HG02759 (cell line): ENCODE data around the gene PLXNA4.

Experiments
- ATAC-seq: cut with Tn5 transposase; IDR thresholded peaks from one replicate; pipeline ENCODE4 v1.9.1; 2021; ENCODE audit warnings: mild to moderate bottlenecking, moderate library complexity; ENCODE audit not compliant: unreplicated experiment

The PLXNA4 gene

DNA sequence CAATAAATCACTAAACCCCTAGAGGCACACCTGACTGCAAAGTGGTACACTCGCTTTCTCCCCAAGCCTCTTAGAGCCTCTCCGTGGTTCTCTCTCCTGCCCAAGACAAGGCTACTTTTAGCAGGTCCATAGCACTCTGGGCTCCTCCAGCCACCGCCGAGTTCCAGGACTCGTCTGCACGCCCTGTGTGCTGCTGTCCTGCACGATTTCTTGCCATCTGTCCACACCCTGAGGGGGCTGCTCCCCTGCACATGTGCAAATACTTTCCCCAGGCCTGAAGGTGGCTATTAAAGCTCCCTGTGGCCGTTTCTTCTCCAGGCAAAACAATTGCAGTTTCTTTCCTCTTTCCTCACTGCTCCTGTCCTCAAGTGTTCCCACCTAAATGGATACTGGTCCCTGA, 414.3 kb downstream of the PLXNA4 start:
- ATAC-seq, result no peak

DNA sequence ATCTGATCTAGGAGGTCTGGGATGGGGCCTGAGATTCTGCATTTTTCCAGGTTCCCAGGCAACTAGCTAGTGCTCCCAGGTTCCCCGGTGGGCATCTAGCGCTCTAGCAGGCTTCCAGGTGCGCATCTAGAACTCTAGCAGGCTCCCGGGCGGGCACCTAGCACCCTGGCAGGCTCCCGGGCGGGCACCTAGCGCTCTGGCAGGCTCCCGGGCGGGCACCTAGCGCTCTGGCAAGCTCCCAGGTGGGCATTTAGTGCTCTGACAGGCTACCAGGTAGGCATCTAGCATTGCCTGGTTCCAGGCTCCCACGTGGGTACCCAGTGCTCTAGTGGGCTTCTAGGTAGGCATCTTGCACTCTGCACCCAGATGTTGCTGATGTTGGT, 414.7 kb downstream of the PLXNA4 start:
- ATAC-seq, result no peak

DNA sequence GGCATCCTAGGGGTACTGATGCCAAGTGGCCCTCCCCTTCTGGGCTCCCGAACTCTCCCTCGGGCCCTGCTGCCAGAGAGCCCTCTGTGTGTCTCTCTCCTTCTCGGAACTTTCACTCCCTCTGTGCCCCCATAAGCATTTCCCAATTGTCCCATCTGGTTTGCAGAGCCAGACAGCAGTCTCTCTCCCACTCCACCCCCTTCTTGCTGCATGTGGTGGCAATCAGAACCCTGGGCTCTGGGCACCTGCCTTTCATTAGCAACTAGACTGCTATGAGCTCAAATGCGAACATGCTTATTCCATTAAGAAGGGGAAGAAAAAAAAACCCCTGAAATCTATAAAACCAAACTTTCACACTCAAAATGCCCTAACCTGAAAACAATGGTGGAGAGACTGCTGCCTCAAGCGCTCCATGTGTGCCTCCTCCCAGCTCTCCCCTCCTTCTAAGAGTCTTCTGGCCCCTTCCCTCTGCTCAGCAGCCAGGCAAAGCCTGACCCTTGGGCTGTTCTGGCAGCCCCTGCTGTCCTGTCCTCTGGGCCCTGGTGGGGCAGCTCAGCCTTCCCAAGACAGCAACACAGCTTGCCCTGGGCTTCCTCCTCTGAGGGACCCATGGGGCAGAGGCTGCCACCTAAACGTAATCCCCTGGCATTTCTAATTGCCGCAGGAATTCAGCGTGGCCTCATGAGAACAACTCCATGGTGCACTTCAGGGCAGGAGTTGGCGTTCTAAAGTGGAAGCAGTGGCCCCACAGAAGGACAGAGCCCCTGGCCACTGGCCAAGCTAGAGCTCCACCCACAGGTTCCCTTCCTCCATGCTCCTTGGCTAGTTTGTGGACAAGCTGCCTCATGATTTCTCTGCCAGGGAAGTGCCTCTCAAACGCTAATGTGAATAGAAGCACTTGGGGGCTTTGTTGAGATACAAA, 415.4 kb downstream of the PLXNA4 start:
- ATAC-seq, result no peak

GRCh38 chr7:132158841-132159240, 417.4 kb downstream of the PLXNA4 start:
- no peak for ATAC-seq

GRCh38 chr7:132158166-132158565, 418.1 kb downstream of the PLXNA4 start:
- ATAC-seq, result no peak

- ATAC-seq, result no peak
Measured at GRCh38 chr7:132155715-132156114, 420.6 kb downstream of the PLXNA4 start.

DNA sequence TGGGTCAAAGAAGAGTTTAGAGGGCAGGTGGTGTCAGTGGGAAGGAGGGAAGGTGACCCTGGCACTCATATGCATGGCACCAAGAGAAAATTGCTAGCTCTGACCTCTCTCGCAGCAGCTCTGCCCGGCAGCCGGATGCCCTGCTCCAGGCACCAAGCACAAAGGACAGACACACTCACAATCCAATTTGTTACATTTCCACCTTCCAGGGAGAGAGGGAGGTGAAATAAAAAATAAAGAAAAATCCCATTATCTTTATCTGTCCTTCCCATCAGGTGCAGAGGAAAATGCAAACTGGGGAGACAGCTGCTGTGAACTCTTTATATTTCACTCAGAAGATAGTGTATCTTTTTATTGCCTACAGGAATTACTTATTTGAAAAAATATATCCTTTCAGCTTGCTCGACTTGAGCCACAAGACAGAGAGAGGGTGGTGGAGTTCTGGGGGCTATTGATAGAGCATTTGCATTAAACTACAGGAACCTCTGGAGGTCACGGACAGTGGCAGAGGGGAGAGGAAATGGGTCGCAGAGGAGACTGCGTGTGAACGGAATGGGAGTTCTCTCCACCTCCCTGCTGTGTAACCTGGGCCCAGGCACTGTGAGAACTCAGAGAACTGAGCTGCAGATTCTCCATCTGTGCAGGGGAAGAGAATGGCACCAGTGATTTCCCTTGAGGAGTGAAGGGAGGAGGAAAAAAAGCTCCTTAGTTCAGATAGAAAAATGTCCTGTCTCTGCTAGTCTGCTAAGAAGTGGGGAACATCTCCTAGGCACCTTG, 421.4 kb downstream of the PLXNA4 start:
- no peak for ATAC-seq

DNA sequence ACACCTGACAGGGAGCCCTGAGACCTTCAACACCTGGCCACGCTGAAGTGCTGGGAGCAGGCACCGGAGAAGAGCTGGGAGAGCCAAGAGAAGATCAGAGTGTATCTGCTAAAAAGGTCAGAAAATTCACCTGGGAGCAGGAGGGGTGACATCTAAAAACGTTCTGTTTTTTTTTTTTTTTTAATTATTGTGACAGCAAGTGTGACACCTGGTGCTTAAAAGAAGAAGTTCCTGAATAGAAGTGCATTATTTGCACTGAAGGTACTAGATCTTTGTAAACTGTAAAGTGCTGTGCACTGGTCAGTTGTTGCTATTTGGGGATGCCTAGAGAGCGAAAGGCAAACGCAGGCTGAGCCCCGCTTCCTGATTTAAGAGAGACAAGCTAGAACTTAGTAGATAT, 422.0 kb downstream of the PLXNA4 start:
- no peak for ATAC-seq

DNA sequence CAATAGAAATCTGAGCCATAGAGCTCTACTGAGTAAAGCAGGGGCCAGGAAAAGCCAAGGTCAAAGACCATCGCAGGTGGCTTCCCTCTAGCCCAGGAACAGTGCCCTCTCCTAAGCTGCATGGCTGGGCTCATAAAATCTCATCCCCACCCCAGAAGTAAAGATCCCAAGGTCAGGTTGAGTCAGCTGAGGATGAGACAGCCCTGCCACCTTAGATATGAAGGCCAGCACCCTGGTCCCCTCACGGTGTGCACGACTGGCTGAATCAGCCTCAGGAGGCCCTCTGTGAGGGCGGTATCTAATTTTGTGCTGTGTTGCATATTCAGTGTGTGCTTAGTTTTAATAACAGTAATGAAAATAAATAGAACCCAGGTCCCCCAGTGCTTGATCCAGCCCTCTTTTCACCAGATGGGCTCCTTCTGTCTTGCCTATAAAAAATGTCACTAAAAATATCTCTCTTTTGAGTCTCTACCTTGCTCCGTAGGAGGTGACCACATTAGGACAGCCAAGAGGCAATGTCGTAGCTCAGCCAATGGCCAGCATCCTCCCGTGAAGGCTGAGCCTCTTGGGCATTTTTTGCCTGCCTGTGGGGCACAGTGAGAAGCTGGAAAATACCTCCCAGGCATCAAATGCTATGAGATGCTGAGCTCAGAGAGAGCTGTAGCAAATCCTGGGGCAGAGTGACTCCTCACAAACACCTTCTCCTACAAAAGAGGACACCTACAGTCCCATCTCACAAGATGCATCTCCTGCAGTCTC, 424.0 kb downstream of the PLXNA4 start:
- ATAC-seq, result no peak

DNA sequence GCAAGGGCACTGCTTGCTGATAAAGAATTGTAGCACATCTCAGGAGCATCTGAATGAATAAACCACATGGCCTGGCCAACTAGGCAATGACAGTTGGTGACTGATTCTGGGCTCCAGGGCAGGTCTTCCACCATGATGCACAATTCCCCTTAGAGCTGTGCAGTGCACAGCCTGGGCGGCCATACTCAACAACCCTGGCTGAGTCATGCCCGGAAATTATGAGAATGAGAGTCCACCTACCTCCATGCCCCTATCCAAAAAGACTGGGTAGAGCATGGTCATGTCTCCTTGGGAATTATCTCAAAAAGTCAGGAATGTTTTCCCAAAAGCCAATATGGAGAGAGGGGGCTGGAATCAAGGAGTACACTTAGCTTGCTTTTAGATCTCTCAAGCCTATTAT, 425.6 kb downstream of the PLXNA4 start:
- no peak for ATAC-seq

GRCh38 chr7:132149436-132150304, 426.6 kb downstream of the PLXNA4 start:
- ATAC-seq, result no peak

DNA sequence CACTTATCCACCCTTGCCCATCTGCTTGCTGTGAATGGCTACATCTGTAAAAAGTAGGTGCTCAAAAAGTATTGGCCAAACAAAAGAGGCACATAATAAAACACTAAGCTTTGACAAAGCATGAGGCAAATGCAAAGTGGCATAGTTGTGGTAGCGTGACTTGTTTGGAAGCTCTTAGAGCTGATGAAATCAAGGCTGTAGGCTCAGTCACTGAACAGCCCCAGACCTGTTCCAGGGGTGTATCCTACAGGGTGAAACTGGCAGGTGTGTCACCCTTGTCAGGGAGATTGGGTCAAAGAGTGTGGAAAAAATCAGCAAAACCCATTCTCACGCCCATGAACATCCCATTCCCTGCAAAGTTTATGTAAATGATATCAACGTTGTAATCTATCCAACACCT, 427.4 kb downstream of the PLXNA4 start:
- no peak for ATAC-seq

DNA sequence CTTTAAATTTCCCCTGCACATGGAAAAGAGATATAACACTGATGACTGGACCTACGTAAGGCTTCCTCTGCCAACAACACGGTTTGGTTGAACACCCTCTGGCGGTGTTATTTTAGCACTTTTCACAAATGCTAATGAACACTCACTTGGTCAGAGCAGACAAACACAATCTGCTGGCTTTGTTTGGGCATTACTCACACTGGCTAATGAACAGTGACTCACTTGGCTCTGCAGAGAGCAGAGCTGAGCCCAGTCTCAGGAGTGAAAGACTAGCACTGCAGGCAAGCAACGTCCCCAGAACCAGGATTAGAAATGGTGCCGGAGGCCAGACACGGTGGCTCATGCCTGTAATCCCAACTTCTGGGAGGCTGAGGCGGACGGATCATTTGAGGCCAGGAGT, 430.8 kb downstream of the PLXNA4 start:
- no peak for ATAC-seq

- ATAC-seq, result no peak
Measured at GRCh38 chr7:132145063-132145462, 431.2 kb downstream of the PLXNA4 start.

DNA sequence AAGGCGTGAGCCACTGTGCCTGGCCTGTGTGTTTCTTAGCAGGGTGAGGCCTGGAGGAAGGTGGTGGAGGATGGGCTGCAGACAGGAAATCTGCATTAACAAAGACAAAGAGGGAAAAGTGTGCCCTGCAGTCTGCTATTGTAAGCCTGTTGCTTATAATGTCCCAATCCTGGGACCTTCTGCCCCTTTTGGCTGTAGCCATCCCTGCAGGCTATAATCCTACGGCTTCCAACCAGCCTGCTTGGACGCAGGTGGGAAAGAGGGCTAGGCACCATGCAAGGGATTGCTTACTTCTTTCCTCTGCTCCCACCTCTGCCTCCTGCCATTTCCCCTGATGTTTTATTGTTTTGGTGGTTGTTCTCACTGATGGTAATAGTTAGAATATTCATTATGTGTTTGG, 434.3 kb downstream of the PLXNA4 start:
- ATAC-seq, result no peak

- no peak for ATAC-seq
Measured at GRCh38 chr7:132141109-132141508, 435.2 kb downstream of the PLXNA4 start.

DNA sequence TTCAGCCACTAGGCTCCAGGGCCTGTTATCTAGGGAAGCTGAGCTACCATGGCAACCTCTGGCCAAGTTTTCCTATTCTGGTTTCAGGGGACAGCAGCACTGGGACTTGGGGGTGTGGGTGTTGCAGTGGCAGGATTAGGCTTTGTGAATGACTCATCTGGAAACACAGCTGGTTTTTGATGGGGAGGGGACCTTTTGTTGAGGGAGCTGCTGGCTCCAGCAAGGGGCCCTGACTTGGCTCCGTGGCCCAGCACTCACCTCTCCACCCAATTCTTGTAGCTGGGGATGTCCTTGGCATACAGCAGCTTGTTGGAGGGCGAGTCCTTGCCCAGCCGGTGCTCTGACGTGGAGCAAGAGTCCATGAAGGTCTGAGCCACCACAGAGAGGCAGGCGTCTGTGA, 435.9 kb downstream of the PLXNA4 start:
- no peak for ATAC-seq

DNA sequence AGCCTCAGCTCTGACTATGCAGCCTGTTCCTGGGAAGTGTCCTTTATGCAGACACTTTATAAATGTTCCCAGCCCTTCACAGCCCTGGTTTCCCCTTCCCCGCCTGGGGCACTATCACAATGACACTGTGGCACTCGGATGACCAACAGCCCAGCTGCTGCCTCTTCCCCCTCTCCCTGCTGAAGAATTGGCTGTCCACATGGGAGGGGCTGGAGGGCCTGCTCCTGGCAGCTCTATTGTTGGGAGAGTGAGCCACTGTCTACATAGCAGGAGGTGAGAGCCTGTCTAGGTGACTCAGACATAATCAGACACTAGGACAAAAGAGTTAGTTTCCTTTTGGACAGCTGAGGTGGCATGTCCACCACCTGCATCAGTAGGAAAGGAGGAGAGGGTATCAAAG, 437.5 kb downstream of the PLXNA4 start:
- no peak for ATAC-seq

DNA sequence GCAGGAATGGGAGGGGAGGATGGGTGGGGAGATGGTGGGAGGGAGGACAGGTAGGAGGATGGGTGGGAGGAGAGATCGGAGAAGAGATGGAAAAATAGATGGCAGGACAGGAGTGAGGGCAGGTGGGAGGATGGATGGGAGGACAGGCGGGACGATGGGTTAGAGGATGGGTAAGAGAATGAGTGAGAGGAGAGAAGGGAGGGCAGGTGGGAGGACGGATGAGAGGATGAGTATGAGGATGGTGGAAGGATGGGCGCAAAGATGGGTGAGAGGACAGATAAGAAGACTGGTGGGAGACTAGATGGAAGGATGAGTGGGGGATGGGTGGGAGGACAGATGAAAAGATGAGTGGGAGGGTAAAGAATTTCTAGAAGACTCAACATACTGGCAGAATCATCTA, 438.6 kb downstream of the PLXNA4 start:
- ATAC-seq, result no peak

DNA sequence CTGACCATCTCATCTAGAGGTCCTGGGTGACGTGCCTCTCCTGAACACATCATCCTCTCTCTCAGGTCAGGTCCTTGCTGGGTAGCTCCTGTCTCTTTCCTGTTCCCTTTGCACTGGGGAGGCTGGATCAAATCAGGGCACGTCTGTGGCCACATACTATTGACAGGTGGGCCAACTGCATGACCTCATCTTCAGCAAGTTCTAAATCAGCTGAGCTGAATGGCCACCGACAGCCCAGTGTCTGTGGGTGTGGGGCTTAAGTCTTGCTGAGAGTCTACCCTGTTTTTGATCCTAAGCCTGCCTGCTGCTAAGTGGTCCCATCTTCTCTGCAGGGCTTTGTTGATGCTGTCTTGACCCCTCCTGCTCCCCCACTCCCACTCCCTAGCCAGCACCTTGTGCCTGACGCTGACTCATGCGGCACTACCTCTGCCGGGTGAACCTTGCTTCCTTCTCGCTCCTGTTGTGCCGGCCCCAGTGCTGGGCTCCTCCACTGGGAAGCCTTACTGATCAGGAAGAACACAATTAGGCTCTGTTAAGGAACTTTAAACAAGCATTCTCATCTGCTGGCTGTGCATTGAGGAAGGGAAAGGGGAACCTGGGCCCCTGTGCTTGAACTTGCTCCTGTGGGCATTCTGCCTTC, 440.4 kb downstream of the PLXNA4 start:
- ATAC-seq, result no peak
